OCI-LY7 (cell line): Measurements from ENCODE around the gene YJU2. TPM values are rescaled to one million over a fixed set of nuclear protein-coding genes. Genes with fewer than 3 reads are reported as not detected.
"Not testable (repeated sequence)": the region's sequence is repeated elsewhere in the genome, so short reads cannot be mapped to it uniquely, and the experiment has no call there.

Experiments
- BruUV-seq: library from RNA; stranded (reverse); fragments of 400-500 nt; replicated peaks from 2 replicates; lab custom pipeline; 2021; lab: Mats Ljungman, UMichigan
- CTCF ChIA-PET: fragments of 300-600 bp; sonication (Branson Sonifier 250); formaldehyde crosslinking; loops from one replicate; lab custom pipeline; 2022; ENCODE audit warnings: antibody characterized with exemption; ENCODE audit not compliant: unreplicated experiment; lab: Charles Lee
- POLR2A ChIA-PET: fragments of 300-600 bp; sonication (Branson Sonifier 250); formaldehyde crosslinking; loops from one replicate; lab custom pipeline; 2022; ENCODE audit warnings: antibody characterized with exemption; lab: Charles Lee
- DNase-seq: peaks from one replicate; pipeline ENCODE4 v3.0.0-alpha.2; 2015; ENCODE audit warnings: low spot score
- H2AFZ ChIP-seq: fragments of 200-600 bp; sonication (generic), shearing (Covaris generic); 2 replicates; pipeline ENCODE4 v1.6.1; 2014; ENCODE audit warnings: mild to moderate bottlenecking, antibody characterized with exemption, low read length, moderate library complexity
- H3K27ac ChIP-seq: fragments of 200-600 bp; sonication (generic); 2 replicates; pipeline ENCODE4 v1.5.1; 2014; ENCODE audit warnings: mixed run types, low read depth, mild to moderate bottlenecking, moderate library complexity, low read length, inconsistent platforms; ENCODE audit not compliant: poor library complexity, severe bottlenecking
- H3K36me3 ChIP-seq: fragments of 200-600 bp; sonication (generic); 2 replicates; pipeline ENCODE4 v1.6.1; 2014; ENCODE audit warnings: mild to moderate bottlenecking, antibody characterized with exemption, low read length, moderate library complexity, mixed read lengths; ENCODE audit not compliant: insufficient read depth
- H3K4me1 ChIP-seq: fragments of 200-600 bp; sonication (generic); 2 replicates; pipeline ENCODE4 v1.5.1; 2014; ENCODE audit warnings: mild to moderate bottlenecking, low read length; ENCODE audit not compliant: insufficient read depth, poor library complexity, severe bottlenecking
- H3K4me2 ChIP-seq: fragments of 200-600 bp; sonication (generic); 2 replicates; pipeline ENCODE4 v1.6.1; 2014; ENCODE audit warnings: mild to moderate bottlenecking, low read length
- H3K4me3 ChIP-seq: fragments of 200-600 bp; sonication (generic); 2 replicates; pipeline ENCODE4 v1.5.1; 2014; ENCODE audit warnings: mild to moderate bottlenecking, low read depth, low read length; ENCODE audit not compliant: poor library complexity, severe bottlenecking
- H3K79me2 ChIP-seq: fragments of 200-600 bp; sonication (generic); 2 replicates; pipeline ENCODE4 v1.6.1; 2016; ENCODE audit warnings: low read depth, mild to moderate bottlenecking, low read length, moderate library complexity, mixed read lengths; ENCODE audit not compliant: insufficient read depth
- H3K9me2 ChIP-seq: fragments of 200-600 bp; sonication (generic); 2 replicates; pipeline ENCODE4 v1.6.1; 2016; ENCODE audit warnings: mild to moderate bottlenecking, low read length, mixed read lengths; ENCODE audit not compliant: insufficient read depth
- H3K9me3 ChIP-seq: fragments of 200-600 bp; sonication (generic); 2 replicates; pipeline ENCODE4 v1.6.1; 2014; ENCODE audit warnings: mild to moderate bottlenecking, mixed run types, low read length, mixed read lengths
- H4K20me1 ChIP-seq: fragments of 200-600 bp; sonication (generic); 2 replicates; pipeline ENCODE4 v1.6.1; 2014; ENCODE audit warnings: mild to moderate bottlenecking, antibody characterized with exemption, low read length, moderate library complexity, mixed read lengths; ENCODE audit not compliant: insufficient read depth
- CTCF ChIP-seq: fragments of 200-600 bp; sonication (generic); conservative IDR thresholded peaks from 2 replicates; pipeline ENCODE4 v1.5.1; 2014; ENCODE audit warnings: mild to moderate bottlenecking, antibody characterized with exemption, low read length, moderate library complexity, mixed read lengths
- EZH2phosphoT487 ChIP-seq: fragments of 200-600 bp; sonication (generic); IDR thresholded peaks from 2 replicates; pipeline ENCODE4 v1.6.1; 2018; ENCODE audit warnings: low read depth, borderline replicate concordance, mild to moderate bottlenecking, mixed run types, antibody characterized with exemption, low read length, moderate library complexity, mixed read lengths
- intact Hi-C: fragments of 100-400 bp; cut with micrococcal nuclease; formaldehyde crosslinking; loops from one replicate; pipeline ENCODE4 v1.10.0; 2022; ENCODE audit not compliant: unreplicated experiment
- total RNA-seq, 2 experiments: library from RNA; depleted of rRNA in 1 of 2; stranded (reverse); fragments of >200 nt in 1 of 2; shearing (Covaris generic) in 1 of 2; gene quantifications; 2 replicates each; pipeline ENCODE4 v1.2.3, GENCODE V29; 2014 to 2022

Gene YJU2
- total RNA-seq, 2 experiments from 2014 or later: 35.0 to 38.2 TPM

GRCh38 chr19:4231521-4231920 lies 15.4 kb upstream of the YJU2 start:
- H3K36me3 ChIP-seq, H4K20me1 ChIP-seq, H3K9me2 ChIP-seq, BruUV-seq, H3K27ac ChIP-seq, H3K9me3 ChIP-seq, H3K4me1 ChIP-seq, DNase-seq, intact Hi-C loops, H3K79me2 ChIP-seq, H3K4me2 ChIP-seq, H2AFZ ChIP-seq, H3K4me3 ChIP-seq: not testable (repeated sequence)
- CTCF ChIA-PET: interaction anchor here (0.5 kb wide), 1 partner anchor 118 kb away, joined by 6 read pairs; no protein-coding TSS in a partner anchor
- POLR2A ChIA-PET: interaction anchor here (0.7 kb wide), 1 partner anchor 1392 kb away, joined by 3 read pairs; no protein-coding TSS in a partner anchor

- H2AFZ ChIP-seq, H3K4me2 ChIP-seq, H3K4me1 ChIP-seq, DNase-seq, H3K27ac ChIP-seq, H3K4me3 ChIP-seq, H4K20me1 ChIP-seq, H3K9me3 ChIP-seq, BruUV-seq, H3K36me3 ChIP-seq, H3K79me2 ChIP-seq, intact Hi-C loops, H3K9me2 ChIP-seq, CTCF ChIA-PET: not testable (repeated sequence)
- POLR2A ChIA-PET: interaction anchor here (0.7 kb wide), 1 partner anchor 1391 kb away, joined by 3 read pairs; no protein-coding TSS in a partner anchor
Observed at GRCh38 chr19:4232139-4232538, 14.7 kb upstream of the YJU2 start.

- no peaks in the 10 kb centered on the region for H3K9me3 ChIP-seq
- H3K4me3 ChIP-seq: no peak overlapping the region
- H3K27ac ChIP-seq: no peak overlapping the region
- ChIA-PET CTCF (no interaction called here), POLR2A (no interaction called here)
- DNase-seq: no peak
- no peaks in the 10 kb centered on the region for H3K36me3 ChIP-seq
- H4K20me1 ChIP-seq: no peaks in the 10 kb centered on the region
- no peaks in the 10 kb centered on the region for H3K9me2 ChIP-seq
- intact Hi-C loops: no loop called here
- H3K4me2 ChIP-seq: no peak overlapping the region
- H2AFZ ChIP-seq: no peak overlapping the region
- TF ChIP-seq EZH2phosphoT487 (no peak), CTCF (no peak)
- H3K79me2 ChIP-seq: no peaks in the 10 kb centered on the region
- H3K4me1 ChIP-seq: no peaks in the 10 kb centered on the region
- BruUV-seq: no TSS peak
Observed at GRCh38 chr19:4232614-4233281, 14.1 kb upstream of the YJU2 start.
